IPS-18c (cell line): ENCODE measurements around the gene MICA.
"Not testable (repeated sequence)": the region's sequence is repeated elsewhere in the genome, so short reads cannot be mapped to it uniquely, and the experiment has no call there.

ENCODE experiments used
- H3K4me3 ChIP-seq: 2 replicates; pipeline ENCODE4 v1.7.0; 2013; ENCODE audit warnings: low read depth, mild to moderate bottlenecking, low read length, moderate library complexity; ENCODE audit not compliant: insufficient read depth
- H3K9me3 ChIP-seq: one replicate; pipeline ENCODE4 v1.6.1; 2013; ENCODE audit warnings: mild to moderate bottlenecking, low read length, moderate library complexity; ENCODE audit not compliant: control insufficient read depth, insufficient read depth

MICA gene

DNA sequence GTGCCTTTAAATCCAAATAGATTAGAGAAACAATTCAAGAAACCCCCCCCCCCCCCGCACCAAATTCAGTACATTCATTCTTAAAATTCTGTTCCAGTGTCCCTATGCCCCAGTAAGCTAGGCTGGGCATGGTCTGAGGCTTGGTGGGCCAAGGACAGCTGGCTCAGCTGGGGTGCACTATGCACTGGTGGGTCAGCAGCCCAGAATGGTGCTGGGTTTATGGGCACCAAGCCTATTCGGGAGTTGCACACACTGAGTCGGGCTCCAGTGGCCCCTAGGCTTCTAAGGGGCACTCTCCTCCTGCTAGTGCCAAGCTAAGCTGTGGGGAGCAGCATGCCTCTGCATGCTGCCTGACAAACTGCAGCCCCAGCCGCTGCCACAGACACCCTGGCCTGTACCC lies 26.4 kb upstream of the MICA start:
- Histone ChIP-seq H3K4me3 (no peak overlapping the region), H3K9me3 (no peaks in the 10 kb centered on the region)

DNA sequence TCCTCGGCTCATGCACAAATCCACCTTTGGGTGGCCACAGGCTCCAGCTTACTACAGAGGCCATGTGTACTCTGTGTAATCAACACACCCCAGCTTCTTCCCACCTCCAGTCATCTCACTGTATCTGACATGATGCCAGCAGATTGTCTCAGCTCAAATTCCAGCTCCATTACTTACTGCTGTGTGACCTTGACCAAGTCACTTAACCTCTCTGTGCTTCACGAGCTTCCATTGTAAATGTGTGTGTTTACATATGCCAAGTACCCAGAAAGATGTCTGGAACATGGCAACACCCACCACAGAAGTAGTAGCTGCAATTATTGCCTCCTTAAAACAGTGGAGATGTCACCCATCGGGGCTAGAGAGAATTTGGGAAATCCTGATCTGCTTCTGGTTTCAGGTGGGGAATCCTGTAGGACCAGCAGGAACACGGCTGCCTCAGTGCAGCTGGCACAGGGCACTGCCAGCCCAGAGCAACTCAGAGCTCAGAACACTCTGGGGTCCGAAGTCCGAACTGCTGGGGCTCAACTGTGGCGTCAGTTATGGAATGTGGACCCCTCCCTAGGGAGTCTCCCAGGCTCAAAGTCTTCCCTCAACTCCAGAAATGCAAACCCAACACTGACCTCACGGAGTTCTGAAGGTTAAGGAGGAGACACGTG lies 25.2 kb upstream of the MICA start:
- H3K4me3 ChIP-seq = no peak overlapping the region
- H3K9me3 ChIP-seq = no peaks in the 10 kb centered on the region

DNA sequence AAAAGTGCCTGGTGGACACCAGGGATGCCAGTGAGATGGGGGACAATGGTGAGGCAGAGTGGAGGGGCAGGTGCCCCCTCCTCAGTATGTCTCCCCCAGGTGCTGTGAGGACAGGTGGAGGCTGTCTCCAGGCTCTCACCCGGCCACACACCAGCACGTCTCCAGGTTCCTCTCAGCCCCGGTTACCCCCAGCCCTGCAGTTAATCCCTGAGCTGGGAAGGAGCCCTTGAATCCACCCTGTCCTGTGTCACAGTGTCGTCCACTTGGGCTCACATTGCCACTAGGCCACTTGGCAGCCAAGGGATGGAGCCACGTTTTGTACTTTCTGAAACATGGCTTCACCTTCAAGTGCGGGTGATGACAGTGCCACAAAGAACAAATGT lies 24.7 kb upstream of the MICA start:
- Histone ChIP-seq H3K4me3 (no peak overlapping the region), H3K9me3 (no peaks in the 10 kb centered on the region)

GRCh38 chr6:31379850-31380249 lies 23.5 kb upstream of the MICA start:
- no peak overlapping the region for H3K4me3 ChIP-seq
- H3K9me3 ChIP-seq = no peaks in the 10 kb centered on the region

GRCh38 chr6:31381666-31382065 lies 21.7 kb upstream of the MICA start:
- no peaks in the 10 kb centered on the region for H3K9me3 ChIP-seq
- no peak overlapping the region for H3K4me3 ChIP-seq

DNA sequence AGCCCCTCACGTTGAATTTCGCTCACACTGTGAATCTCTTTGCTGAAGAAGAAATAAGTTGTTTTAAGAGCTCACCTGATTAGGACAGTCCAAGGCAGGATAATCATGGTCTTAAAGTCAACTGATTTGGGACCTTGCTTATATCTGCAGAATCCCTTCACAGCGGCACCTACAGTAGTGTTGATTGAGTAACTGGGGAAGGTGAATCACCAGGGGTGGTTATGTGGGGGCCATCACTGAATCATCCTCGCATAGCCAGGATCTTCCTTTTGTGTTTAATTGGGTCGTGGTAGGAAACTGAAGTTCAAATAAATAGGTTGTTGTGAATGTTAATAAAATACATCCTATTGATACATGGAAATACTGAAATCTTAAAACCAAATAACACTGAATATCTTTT lies 20.2 kb upstream of the MICA start:
- H3K4me3 ChIP-seq = no peak overlapping the region

DNA sequence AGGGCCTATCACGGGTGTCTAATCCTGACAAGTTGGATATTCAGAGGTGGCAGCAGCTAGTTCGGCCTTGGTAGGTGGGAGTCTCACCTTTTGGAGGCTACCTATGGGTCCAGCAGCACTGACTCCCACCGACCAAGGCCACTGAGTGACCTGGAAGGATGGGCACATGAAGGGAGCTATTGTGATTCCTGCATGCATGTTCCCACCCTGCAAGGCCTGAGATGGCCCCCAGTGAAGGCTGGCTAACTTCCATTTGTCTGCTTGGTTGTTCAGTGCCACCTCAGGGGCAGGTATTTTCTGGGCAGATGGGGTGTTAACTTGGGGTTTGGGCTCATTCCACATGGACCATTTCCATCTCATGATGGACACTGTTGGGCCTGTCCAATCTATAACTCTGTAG lies 18.4 kb upstream of the MICA start:
- H3K9me3 ChIP-seq = no peaks in the 10 kb centered on the region
- H3K4me3 ChIP-seq = no peak overlapping the region

More for the DNA sequence above, 20.2 kb upstream of the MICA start:
- H3K9me3 ChIP-seq = no peaks in the 10 kb centered on the region

DNA sequence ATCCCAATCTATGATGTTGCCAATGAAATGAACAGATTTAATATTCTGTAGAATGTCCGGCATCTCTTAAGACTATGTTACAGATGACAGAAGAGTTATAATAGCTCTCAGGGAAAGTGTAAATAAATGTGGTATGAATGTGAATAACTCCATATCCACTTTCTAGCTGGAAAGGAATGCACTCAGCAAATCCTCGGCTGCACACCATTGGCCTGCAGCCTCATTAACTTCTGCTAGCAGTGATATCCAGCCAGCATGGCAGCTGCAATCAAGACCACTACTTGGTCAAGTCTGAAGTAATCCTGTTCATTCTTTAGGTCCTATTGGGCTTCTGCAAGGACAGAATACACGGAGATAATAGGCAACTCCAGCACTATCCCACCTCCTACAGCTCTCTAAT lies 17.3 kb upstream of the MICA start:
- Histone ChIP-seq H3K9me3 (no peaks in the 10 kb centered on the region), H3K4me3 (no peak overlapping the region)

- no peaks in the 10 kb centered on the region for H3K9me3 ChIP-seq
- H3K4me3 ChIP-seq = no peak overlapping the region
These were observed 16.4 kb upstream of the MICA start for GRCh38 chr6:31386977-31387376.

DNA sequence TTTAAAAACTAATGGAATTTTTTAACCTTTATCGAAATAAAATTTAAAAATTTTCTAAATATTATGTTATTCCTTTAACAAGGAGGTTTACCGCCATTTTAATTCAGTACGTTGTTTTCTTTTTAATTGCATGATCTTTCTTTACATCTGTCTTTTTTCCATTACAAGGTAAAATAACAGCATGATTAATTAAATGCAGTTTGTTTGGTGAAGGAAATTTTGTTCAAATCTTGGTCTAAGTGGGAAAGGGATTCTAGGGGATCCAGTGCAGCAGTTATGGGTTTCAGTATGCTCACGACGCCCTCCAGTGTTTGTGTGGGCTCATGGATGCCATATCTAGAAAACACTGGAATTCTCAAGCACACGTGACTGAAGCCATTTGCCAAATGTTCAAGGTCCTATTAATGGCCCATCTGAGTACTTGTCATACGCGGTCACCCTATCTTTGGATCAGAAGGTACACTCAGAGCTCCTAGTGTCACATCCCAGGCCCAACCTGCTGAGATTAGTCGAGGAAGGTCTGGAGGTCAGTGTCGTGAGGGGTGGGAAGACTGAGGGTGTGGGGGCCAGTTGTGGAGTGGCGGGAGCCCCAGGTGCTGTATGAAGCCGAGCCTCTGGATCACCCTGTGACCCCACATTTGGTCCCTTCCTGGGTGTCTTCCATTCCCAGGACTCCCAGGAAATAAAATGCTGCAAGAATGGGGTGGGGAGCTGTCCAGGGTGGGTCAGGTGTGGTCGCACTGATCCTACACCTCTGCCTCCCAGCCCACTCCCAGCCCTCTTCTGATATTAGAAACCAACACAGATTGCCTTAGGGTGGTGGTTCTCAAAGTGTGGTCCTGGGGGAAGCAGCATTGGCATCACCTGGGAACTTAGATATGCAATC lies 14.2 kb upstream of the MICA start:
- not testable (repeated sequence) for H3K4me3 ChIP-seq, H3K9me3 ChIP-seq

DNA sequence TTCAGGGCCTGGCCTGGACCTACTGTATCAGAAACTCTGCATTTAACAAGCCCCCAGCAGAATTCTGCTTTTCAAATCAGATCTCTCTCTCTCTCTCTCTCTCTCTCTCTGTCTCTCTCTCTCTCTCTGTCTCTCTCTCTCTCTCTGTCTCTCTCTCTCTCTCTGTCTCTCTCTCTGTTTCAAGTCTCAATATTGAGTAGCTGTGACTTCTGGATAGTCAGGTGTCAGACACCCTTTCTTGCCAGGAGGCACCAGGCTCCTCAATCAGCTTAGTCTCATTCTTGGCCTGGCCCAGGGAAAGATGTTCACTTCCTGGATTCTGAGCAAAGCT lies 13.6 kb upstream of the MICA start:
- H3K9me3 ChIP-seq, H3K4me3 ChIP-seq: not testable (repeated sequence)

DNA sequence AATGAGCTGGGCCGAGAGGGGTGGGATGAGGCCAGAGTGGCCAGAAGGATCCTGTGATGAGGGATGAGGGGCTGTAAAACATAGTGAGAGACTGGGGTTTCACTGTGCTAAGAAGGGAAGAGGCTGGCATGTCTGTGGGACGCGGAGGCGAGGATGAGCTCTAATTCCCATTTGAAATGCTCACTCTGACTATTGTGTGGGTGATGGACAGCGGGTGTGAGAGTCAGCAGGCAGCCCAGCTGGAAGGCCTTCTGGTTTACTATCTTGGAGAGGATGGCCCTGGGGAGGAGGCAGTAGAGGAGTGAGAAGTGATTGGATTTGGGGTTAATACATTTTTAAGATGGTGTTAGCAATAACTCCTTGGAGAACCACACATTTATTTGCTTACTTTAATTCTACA lies 9.5 kb upstream of the MICA start:
- Histone ChIP-seq H3K4me3 (no peak overlapping the region), H3K9me3 (no peaks in the 10 kb centered on the region)

GRCh38 chr6:31394381-31394780 lies 9.0 kb upstream of the MICA start:
- H3K9me3 ChIP-seq = no peaks in the 10 kb centered on the region

GRCh38 chr6:31395832-31396231 lies 7.6 kb upstream of the MICA start:
- Histone ChIP-seq H3K9me3 (no peaks in the 10 kb centered on the region), H3K4me3 (no peak overlapping the region)

More at GRCh38 chr6:31394381-31394780, 9.0 kb upstream of the MICA start:
- H3K4me3 ChIP-seq = no peak overlapping the region

- Histone ChIP-seq H3K9me3 (no peaks in the 10 kb centered on the region), H3K4me3 (no peak overlapping the region)
These were observed 6.8 kb upstream of the MICA start for GRCh38 chr6:31396422-31397152.

DNA sequence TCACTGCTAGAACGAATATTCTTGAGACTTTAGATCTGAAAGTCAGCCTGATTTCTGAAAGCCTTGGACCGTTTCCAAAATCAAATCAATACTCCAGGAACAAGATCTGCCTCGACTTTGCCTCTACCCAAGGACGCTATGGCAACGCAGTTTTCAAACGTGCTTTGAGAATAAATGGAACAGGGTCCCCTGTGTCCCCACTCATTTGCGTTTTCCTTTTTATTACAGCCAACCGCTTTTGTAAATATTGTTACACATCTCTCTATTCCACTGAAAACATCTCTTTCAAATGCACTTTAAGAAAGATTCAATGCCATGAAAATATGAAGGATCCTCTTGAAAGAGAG lies 6.3 kb upstream of the MICA start:
- H3K9me3 ChIP-seq, H3K4me3 ChIP-seq: not testable (repeated sequence)

DNA sequence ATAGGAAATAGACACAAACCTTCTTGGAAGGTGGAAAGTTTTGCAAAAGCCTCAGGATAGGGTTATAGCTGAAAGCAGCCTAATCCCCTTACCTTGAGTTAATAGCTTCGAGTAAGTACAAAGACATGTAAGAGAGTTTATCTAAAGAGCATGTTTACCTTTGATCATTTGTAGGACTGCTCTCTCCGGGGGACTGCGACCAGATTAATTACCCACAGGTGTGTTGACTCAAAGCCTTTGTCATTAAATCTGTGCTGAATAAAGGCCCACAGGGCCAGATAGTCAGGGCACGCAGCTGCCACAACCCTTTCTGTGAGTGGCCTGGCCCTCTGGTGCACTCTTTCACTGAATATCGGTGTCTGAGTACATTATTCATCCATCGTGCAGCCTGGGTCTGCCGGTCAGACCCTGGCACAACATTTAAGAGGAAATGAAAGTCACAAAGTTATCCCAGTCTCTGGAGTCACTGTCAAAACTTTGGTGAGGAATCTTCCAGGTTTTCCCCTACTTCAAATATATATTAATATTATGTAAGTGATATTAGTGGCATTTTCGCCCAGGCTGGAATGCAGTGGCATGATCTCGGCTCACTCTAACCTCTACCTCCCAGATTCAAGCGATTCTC lies 5.4 kb upstream of the MICA start:
- H3K4me3 ChIP-seq = no peak overlapping the region
- no peaks in the 10 kb centered on the region for H3K9me3 ChIP-seq
